ENCODE data around the gene EEF1AKMT3.
A peak's percentile ranks its signal among the peaks of the same experiment; 100 is the strongest.
"Not testable (repeated sequence)": the region's sequence is repeated elsewhere in the genome, so short reads cannot be mapped to it uniquely, and the experiment has no call there.

EEF1AKMT3 gene

DNA sequence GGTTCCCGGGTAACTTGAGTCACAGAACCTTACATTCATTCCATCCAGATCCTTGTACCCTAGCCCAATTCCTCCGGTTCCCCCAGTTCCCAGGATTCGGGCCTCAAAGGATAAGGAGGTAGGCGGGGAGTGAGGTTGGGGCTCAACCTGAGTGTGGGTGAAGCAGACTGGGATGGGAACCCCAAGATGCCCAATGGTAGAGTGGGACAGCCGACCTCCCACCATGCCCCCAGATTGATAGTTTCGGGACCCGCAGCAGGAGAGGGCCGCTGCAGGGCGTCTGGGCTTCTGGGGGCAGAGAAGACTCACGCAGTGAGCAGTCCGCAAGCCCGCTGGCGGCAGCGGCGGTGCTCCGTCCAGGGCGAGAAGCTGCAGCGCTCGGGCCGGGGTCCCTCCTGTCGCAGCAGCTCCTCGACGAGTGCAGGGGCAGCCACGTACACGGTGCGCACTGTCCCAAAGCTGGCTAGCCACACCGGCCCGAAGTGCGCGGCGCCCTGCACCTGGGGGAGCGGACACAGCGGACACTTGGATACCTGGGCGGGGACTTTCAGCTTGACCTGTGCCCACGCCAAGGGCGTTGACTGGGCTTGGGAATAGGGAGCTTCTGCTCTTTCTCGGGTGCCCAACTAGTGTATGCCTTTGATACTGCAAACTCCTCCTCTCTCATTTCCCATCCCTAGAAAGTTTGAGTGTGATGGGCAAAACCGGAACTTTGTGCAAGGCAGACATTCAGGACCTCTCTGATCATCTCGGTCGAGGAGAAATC is 6.5 kb upstream of the EEF1AKMT3 start:
- no peak for DNase-seq

GRCh38 chr12:57766464-57767304 is 5.7 kb upstream of the EEF1AKMT3 start, which contains the start of gene CYP27B1:
Gene CYP27B1, minus strand, starts transcription at chr12:57767078. Its CDS starts 37 bp downstream, at chr12:57767041.
- DNase-seq: no peak

DNA sequence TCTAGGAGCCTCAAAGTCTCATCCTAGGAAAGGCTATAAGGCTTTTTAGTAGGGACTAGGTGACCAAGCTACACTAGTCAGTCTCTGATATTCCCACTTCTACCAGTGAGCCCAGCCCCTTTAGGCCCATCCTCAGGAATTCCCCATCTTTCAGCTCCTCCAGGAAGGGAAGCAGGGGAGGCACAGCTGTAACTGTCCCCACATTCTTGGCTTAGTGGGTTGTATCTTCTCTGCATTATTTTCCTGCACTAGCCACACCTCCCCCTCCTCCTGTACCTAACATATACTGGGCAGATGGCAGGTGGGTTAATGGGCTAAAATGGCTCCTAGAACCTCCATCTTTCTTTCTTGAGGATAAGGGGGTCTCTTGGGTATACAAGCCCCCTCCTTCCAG is 5.1 kb upstream of the EEF1AKMT3 start:
- DNase-seq: no peak

GRCh38 chr12:57767876-57768275 is 4.5 kb upstream of the EEF1AKMT3 start:
- no peak for DNase-seq

GRCh38 chr12:57769594-57769993 is 2.8 kb upstream of the EEF1AKMT3 start:
- DNase-seq: no peak

GRCh38 chr12:57770734-57771133 is 1.7 kb upstream of the EEF1AKMT3 start:
- no peak for DNase-seq

- DNase-seq: peak; percentile 83 to 84
Measured at GRCh38 chr12:57771236-57771872, 1.1 kb upstream of the EEF1AKMT3 start.

- peak; percentile 90 to 91 for DNase-seq
Measured at GRCh38 chr12:57771873-57772428, 463 bp upstream of the EEF1AKMT3 start, which contains the start of gene METTL1. Gene METTL1, minus strand, starts transcription at chr12:57772105. Its CDS starts 22 bp downstream, at chr12:57772083.

DNA sequence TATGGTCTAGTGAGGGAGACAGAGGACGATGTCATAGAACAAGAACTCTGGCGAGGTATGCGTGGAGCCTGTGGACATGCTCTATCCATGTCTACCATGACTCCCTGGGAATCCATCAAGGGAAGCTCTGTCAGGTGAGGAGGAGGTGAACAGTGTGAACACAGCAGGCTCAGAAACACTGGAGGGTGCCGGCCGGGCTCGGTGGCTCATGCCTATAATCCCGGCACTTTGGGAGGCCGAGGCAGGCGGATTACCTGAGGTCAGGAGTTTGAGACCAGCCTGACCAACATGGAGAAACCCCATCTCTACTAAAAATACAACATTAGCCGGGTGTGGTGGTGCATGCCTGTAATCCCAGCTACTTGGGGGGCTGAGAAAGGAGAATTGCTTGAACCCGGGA is 2.2 kb downstream of the EEF1AKMT3 start:
- DNase-seq: not testable (repeated sequence)

- DNase-seq: no peak
Measured at GRCh38 chr12:57775044-57775443, 2.6 kb downstream of the EEF1AKMT3 start.

- DNase-seq: peak in 1 of 2 donors; percentile 16
Measured at GRCh38 chr12:57775563-57776246, 3.3 kb downstream of the EEF1AKMT3 start.

DNA sequence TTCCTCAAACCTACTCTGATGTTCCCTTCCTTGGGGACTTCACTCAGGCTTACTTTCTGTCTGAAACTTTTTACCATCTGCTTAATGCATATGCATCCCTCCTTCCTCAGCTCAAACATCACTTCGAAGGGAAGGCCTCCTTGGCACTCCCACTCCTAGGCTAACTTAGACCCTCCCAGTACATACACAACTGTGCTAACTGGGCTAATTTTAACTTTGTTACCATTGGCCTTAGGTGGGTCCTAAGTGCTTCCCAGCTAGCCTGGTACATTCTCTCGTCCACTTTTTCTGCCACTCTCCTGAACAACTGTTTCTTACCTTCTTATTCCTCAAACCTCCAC is 3.8 kb downstream of the EEF1AKMT3 start:
- DNase-seq: no peak

DNA sequence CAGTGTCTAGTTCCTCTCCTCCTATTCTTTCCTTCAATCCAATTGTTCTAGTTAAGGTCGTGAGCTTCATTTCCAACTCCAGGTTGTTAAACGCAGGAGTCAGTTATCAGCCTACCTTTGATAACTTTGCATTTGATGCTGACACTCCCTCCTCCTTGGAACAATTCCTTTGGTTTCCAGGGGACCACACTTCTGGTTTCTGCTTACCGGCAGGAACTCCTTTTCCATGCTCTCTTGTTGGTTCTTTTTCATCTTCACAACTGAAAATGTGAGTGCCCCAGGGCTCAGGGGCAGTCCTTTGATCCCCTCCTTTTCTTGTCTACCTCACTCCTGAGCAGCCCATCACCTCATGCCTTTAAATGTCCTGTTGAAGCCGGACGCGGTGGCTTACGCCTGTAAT is 5.0 kb downstream of the EEF1AKMT3 start:
- no peak for DNase-seq

DNA sequence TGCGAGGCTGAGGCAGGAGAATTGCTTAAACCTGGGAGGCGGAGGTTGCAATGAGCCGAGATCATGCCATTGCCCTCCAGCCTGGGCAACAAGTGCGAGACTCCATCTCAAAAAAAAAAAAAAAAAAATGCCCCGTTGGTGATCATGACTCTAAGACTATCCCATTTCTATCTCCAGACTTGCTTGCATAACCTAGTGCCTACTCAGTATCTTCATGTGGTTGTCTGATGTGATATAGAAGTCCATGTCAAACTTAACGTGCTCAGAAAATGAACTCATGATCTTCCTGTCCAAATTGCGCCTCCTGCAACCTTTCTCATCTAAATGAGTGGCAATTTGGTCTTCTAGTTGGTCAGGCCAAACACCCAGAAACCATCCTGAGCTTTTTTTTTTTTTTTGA is 5.5 kb downstream of the EEF1AKMT3 start:
- DNase-seq: no peak

- DNase-seq: no peak
Measured at GRCh38 chr12:57779736-57780135, 7.3 kb downstream of the EEF1AKMT3 start.

DNA sequence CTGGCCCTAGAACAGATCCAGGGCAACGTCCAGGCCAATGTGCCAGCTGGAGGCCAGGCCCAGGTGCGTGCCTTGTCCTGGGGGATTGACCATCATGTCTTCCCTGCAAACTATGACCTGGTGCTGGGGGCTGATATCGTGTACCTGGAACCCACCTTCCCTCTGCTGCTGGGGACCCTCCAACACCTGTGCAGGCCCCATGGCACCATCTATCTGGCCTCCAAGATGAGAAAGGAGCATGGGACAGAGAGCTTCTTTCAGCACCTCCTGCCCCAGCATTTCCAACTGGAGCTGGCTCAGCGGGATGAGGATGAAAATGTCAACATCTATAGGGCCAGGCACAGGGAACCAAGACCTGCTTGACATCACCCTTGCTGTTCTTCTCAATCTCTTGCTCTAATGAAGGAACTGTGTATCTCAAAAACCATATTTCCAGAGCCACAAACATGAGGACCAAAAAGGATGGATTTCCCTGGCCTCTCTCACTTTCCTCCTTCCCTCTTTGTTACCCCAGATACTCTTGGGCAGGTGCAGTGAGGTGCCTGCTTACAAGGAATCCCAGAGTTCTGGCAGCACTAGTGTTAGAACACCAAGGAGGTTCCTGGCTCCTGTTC is 8.0 kb downstream of the EEF1AKMT3 start:
- DNase-seq: no peak

GRCh38 chr12:57781244-57781643 is 8.8 kb downstream of the EEF1AKMT3 start:
- DNase-seq: peak in 1 of 2 donors; percentile 24

DNA sequence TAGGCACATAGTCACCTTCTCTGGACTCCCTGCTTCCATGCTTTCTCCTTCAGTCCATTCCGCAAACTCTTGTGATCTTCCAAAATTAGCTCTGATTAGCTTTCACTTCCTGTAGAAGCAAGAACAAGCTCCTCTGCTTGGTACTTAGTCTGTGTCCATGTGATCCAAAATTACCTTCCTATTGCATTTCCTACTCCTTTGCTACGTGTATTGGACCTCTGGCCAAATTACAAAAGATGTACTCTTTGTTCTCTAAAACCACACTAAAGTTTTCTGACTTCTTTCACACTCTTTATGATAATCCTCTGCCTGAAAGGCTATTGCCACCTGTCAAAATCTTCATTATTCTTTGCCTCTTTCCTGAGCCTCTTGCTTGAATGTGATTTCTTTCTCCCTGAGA is 9.4 kb downstream of the EEF1AKMT3 start:
- DNase-seq: no peak

- DNase-seq: no peak
Measured at GRCh38 chr12:57782243-57782607, 9.8 kb downstream of the EEF1AKMT3 start.

DNA sequence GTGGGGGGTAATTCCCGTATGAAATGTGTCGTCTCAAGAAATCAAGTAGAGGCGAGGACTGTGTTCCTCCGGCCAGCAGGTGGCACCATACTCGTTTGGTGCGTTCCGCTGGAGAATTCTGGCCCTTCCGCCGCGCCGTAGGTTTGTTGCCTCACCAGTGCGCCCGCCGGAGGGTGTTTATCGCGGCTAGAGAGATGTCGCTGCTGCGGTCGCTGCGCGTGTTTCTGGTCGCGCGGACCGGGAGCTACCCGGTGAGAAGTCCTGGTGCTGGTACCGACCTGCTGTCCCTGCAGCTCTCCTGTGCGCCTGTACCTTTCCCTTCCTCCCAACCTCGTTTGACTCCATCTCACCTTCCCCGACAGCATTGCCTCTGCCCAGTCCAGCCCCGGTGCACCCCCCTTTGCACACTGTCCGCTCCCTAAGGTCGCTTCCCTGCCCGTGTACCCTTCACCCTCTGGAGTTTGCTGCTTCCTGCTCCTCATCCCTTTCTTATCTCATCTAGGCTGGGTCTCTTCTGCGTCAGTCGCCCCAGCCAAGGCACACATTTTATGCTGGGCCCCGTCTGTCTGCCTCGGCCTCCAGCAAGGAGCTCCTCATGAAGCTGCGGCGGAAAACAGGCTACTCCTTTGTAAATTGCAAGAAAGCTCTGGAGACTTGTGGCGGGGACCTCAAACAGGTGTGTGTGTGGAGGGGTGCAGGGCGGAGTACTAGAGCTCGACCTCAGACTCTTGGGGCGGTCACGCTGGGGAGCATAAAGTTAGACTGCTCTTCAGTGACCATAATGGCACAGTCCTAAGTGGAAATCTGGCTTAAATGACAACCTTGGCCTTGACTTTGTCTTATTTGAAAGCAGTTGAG is 10.4 kb downstream of the EEF1AKMT3 start, which contains the start of gene TSFM:
Gene TSFM (plus strand): TSS at position 180 of the 858 bp plus-strand sequence. CDS start 15 bp downstream, at position 195.
- DNase-seq: peak; percentile 93 to 97

DNA sequence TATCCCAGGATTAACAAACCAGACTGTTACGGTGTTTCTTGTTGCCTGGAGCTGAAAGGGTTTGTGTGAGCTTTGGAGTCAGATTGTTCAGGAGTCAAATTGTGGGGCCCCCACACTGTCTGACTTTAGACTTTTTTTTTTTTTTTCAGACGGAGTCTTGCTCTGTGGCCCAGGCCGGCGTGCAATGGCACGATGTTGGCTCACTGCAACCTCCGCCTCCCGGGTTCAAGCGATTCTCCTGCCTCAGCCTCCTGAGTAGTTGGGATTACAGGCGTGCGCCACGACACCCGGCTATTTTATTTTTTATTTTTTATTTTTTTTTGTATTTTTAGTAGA is 11.0 kb downstream of the EEF1AKMT3 start:
- no peak for DNase-seq

Data from CD4-positive, alpha-beta T cell treated with Interleukin-1 beta for 1 hour (primary cell).